Glutamatergic neuron (in vitro differentiated cells): ENCODE results near the gene PHC3. TPM values are rescaled to one million over a fixed set of nuclear protein-coding genes. Genes with fewer than 3 reads are reported as not detected.
A peak's percentile ranks its signal among the peaks of the same experiment; 100 is the strongest.

ENCODE experiments used
- DNase-seq: peaks from one replicate; pipeline ENCODE4 v3.0.0; 2022
- H3K27ac Mint-ChIP-seq: one replicate; pipeline ENCODE4 v1.8.0; 2020; ENCODE audit warnings: mild to moderate bottlenecking, mixed read lengths, inconsistent platforms; ENCODE audit not compliant: unreplicated experiment
- H3K27me3 Mint-ChIP-seq: one replicate; pipeline ENCODE4 v1.8.0; 2020; ENCODE audit warnings: mild to moderate bottlenecking, moderate library complexity, mixed read lengths, inconsistent platforms; ENCODE audit not compliant: unreplicated experiment
- H3K36me3 Mint-ChIP-seq: one replicate; pipeline ENCODE4 v1.8.0; 2020; ENCODE audit warnings: mild to moderate bottlenecking, mixed read lengths, inconsistent platforms; ENCODE audit not compliant: unreplicated experiment
- H3K4me1 Mint-ChIP-seq: one replicate; pipeline ENCODE4 v1.8.0; 2020; ENCODE audit warnings: mild to moderate bottlenecking, low read depth, mixed read lengths, inconsistent platforms; ENCODE audit not compliant: unreplicated experiment
- H3K4me3 Mint-ChIP-seq: one replicate; pipeline ENCODE4 v1.8.0; 2020; ENCODE audit warnings: mild to moderate bottlenecking, mixed read lengths, inconsistent platforms; ENCODE audit not compliant: unreplicated experiment
- H3K9me3 Mint-ChIP-seq: one replicate; pipeline ENCODE4 v1.8.0; 2020; ENCODE audit warnings: mild to moderate bottlenecking, moderate library complexity, mixed read lengths, inconsistent platforms; ENCODE audit not compliant: unreplicated experiment
- long read RNA-seq: library from polyadenylated mRNA; unstranded; transcript quantifications from one replicate; pipeline ENCODE4 v2.0.0, GENCODE V29; 2020; ENCODE audit not compliant: unreplicated experiment
- total RNA-seq: library from RNA; stranded (reverse); fragmentation: NEBNext Ultra II Directional; extraction: Animal tissue kit (Norgen Biotek cat#: 25700); gene quantifications from one replicate; pipeline ENCODE4 v1.2.1, GENCODE V29; 2021; ENCODE audit not compliant: unreplicated experiment
- TF ChIP-seq, protein P1 (sequence below): fragments of 200-600 bp; sonication (generic); IDR thresholded peaks from one replicate; pipeline ENCODE4 v1.5.0; 2021; ENCODE audit not compliant: partially characterized antibody, unreplicated experiment

PHC3 gene, protein sequence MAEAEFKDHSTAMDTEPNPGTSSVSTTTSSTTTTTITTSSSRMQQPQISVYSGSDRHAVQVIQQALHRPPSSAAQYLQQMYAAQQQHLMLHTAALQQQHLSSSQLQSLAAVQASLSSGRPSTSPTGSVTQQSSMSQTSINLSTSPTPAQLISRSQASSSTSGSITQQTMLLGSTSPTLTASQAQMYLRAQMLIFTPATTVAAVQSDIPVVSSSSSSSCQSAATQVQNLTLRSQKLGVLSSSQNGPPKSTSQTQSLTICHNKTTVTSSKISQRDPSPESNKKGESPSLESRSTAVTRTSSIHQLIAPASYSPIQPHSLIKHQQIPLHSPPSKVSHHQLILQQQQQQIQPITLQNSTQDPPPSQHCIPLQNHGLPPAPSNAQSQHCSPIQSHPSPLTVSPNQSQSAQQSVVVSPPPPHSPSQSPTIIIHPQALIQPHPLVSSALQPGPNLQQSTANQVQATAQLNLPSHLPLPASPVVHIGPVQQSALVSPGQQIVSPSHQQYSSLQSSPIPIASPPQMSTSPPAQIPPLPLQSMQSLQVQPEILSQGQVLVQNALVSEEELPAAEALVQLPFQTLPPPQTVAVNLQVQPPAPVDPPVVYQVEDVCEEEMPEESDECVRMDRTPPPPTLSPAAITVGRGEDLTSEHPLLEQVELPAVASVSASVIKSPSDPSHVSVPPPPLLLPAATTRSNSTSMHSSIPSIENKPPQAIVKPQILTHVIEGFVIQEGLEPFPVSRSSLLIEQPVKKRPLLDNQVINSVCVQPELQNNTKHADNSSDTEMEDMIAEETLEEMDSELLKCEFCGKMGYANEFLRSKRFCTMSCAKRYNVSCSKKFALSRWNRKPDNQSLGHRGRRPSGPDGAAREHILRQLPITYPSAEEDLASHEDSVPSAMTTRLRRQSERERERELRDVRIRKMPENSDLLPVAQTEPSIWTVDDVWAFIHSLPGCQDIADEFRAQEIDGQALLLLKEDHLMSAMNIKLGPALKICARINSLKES
- 31.9 TPM for total RNA-seq
- long read RNA-seq, partial matches to known transcripts, result 0 of 6 reads
- long read RNA-seq, other reads (novel, unspliced or antisense), result 6 of 6 reads

GRCh38 chr3:170180908-170181885, at the start of gene PHC3:
Gene PHC3 (minus strand): TSS chr3:170181733. CDS start chr3:170181715, 18 bp downstream.
- TF ChIP-seq, protein P1, sequence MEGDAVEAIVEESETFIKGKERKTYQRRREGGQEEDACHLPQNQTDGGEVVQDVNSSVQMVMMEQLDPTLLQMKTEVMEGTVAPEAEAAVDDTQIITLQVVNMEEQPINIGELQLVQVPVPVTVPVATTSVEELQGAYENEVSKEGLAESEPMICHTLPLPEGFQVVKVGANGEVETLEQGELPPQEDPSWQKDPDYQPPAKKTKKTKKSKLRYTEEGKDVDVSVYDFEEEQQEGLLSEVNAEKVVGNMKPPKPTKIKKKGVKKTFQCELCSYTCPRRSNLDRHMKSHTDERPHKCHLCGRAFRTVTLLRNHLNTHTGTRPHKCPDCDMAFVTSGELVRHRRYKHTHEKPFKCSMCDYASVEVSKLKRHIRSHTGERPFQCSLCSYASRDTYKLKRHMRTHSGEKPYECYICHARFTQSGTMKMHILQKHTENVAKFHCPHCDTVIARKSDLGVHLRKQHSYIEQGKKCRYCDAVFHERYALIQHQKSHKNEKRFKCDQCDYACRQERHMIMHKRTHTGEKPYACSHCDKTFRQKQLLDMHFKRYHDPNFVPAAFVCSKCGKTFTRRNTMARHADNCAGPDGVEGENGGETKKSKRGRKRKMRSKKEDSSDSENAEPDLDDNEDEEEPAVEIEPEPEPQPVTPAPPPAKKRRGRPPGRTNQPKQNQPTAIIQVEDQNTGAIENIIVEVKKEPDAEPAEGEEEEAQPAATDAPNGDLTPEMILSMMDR, result peak; percentile 45
- DNase-seq, result peak; percentile 95
- H3K27ac Mint-ChIP-seq, result peak within 1 kb of the TSS; percentile 99
- H3K4me1 Mint-ChIP-seq, result peaks cover 11% of the 10 kb centered on the region
- no peaks in the 10 kb centered on the region for H3K36me3 Mint-ChIP-seq
- H3K27me3 Mint-ChIP-seq, result no peaks in the 10 kb centered on the region
- peaks cover 4% of the 10 kb centered on the region for H3K9me3 Mint-ChIP-seq
- peak within 1 kb of the TSS; percentile 99 for H3K4me3 Mint-ChIP-seq

GRCh38 chr3:170228093-170228766, 46.7 kb upstream of the PHC3 start:
- H3K27ac Mint-ChIP-seq, result peak overlapping the region; percentile 0
- H3K4me1 Mint-ChIP-seq, result peaks cover 29% of the 10 kb centered on the region
- peak overlapping the region; percentile 47 for H3K4me3 Mint-ChIP-seq
- TF ChIP-seq, protein P1, result no peak
- no peaks in the 10 kb centered on the region for H3K36me3 Mint-ChIP-seq
- peaks cover under 1% of the 10 kb centered on the region for H3K27me3 Mint-ChIP-seq
- H3K9me3 Mint-ChIP-seq, result peaks cover 4% of the 10 kb centered on the region
- no peak for DNase-seq

DNA sequence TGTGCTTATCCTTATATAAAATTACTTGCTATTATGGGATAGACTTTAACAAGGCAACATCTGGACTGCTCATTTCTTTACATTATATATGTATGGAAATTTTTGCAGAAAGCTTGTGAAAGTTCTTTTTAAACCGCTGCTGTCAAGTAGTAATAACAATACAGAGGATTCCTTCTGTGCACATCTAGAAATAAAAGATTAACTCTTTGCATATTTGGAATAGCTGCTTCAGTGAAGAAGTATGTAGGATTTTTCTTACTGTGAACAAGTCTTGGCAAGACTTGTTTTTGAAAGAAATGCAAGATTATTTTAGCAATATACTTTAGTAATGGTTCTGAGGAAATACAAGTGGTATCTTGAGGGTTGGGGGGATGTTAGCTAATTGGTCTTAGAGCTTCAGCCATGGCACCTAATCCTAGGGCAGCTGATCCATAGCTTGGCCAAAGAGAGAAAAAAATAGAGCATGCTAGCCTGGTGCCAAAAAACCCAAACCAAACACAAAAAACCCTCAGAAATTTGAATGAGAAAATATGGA, 45.0 kb upstream of the PHC3 start:
- H3K4me1 Mint-ChIP-seq, result peaks cover 29% of the 10 kb centered on the region
- H3K4me3 Mint-ChIP-seq, result peak overlapping the region; percentile 47
- TF ChIP-seq, protein P1, result no peak
- no peak for DNase-seq
- H3K36me3 Mint-ChIP-seq, result no peaks in the 10 kb centered on the region
- peaks cover 10% of the 10 kb centered on the region for H3K27me3 Mint-ChIP-seq
- H3K9me3 Mint-ChIP-seq, result peaks cover 12% of the 10 kb centered on the region
- peak overlapping the region; percentile 44 for H3K27ac Mint-ChIP-seq

DNA sequence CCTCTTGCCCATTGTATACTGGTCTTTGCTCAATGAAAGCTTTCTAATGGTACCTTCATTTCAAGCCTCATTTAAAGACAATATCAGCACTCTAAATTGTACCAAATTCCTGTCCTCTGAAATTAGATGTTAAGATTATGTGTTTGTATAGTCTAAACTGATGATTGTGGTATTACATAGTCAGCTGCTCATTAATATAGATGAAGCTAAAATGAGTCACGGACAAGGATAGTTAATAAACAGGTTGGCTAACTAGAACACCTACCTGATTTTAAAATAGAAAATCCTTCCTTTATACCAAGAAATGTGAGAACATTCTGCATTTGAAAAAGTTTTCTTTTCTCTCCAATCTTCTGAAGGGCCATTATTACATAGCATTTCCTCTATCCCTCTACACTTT, 43.6 kb upstream of the PHC3 start:
- peaks cover 12% of the 10 kb centered on the region for H3K9me3 Mint-ChIP-seq
- no peaks in the 10 kb centered on the region for H3K36me3 Mint-ChIP-seq
- H3K4me1 Mint-ChIP-seq, result peaks cover 29% of the 10 kb centered on the region
- H3K4me3 Mint-ChIP-seq, result peak overlapping the region; percentile 86
- DNase-seq, result no peak
- TF ChIP-seq, protein P1, result no peak
- peak overlapping the region; percentile 95 for H3K27ac Mint-ChIP-seq
- H3K27me3 Mint-ChIP-seq, result peaks cover 10% of the 10 kb centered on the region
